ENCODE measurements around the gene NUP153.
A peak's percentile ranks its signal among the peaks of the same experiment; 100 is the strongest.
"Not testable (repeated sequence)": the region's sequence is repeated elsewhere in the genome, so short reads cannot be mapped to it uniquely, and the experiment has no call there.

NUP153 gene

DNA sequence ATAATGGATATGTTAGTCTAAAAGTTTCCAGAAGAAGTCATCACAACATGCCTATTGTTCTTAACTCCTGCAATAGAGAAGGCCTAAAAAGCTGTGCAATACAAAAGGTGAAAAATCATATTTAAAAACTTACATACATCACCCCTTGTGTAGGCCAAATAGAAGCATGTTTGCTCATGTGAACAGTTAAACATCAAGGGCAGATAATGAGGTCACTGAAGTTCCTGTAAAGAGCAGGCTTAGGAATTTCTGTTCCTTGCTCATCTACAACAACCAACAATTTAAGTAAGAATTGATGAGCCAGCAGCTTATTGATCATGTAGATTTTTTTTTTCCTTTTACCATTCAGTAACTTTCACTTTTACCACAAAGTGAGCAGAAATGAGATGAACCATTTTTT lies 7.5 kb upstream of the NUP153 start:
- no peak for DNase-seq (ENCODE audit: low read depth in 2 of 2)

DNA sequence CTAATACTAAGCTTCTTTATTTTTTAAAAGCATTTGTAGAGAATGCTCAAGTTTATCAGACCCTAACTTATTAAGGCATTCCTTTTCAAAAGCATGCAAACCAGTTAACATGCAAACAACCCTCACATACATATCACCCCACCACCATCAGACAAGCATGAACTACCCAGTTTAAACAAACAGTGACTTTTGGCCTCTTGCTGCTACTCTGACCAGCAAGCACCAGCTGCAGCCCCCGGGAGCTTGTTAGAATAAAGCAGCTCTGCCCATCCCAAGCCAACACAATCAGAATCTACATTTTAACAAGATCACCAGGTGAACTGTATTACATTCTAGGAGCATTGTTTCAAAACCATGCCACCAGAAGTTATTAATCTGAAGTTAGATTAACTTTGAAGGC lies 5.9 kb upstream of the NUP153 start:
- DNase-seq (ENCODE audit: low read depth in 2 of 2) = no peak

DNA sequence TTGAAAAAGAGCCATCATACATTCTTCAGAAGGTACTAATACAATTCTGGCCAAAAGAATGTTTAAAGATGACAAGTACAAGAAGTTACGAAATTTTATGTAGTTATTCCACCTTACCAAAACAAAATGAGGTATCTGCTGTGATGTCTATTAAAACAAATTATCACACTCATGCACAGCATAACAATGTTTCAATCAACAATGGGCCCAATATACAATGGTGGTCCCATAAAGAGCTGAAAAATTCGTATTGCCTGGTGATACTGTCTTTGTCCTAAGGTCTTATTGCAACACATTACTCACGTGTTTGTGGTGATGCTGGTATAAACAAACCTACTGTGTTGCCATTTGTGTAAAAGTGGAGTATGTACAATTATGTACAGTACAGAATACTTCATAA lies 3.6 kb upstream of the NUP153 start:
- no peak for DNase-seq (ENCODE audit: low read depth in 2 of 2)

DNA sequence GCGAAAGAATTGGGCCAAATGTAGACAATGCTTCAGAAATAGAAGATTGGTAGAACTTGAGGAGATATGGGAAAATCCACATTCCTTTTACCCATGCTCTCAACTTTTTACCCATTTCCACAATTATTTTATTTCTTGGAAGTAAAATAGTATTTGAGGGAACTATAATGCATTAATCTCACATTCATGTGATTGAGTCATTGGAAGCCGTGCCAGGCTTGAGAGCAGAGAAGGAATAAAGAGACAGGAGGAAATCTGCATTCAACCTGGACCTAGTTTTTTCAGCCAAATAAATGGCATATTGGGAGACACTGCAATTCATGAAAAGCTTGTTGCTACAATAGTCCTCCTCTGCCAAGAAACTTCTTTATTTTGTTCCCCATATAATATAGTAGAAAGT lies 2.8 kb upstream of the NUP153 start:
- no peak for DNase-seq (ENCODE audit: low read depth in 2 of 2)

DNA sequence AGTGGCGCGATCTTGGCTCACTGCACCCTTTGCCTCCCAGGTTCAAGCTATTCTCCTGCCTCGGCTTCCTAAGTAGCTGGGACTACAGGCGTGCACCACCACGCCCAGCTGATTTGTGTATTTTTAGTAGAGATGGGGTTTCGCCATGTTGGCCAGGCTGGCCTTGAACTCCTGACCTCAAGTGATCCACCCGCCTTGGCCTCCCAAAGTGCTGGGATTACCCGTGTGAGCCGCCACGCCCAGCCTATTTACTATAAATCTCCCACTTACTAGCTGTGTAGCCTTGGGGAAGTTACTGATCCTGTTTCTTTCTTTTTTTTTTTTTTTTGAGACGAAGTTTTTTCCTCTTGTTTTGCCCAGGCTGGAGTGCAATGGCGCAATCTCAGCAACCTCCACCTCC lies 1.3 kb upstream of the NUP153 start:
- not testable (repeated sequence) for DNase-seq (ENCODE audit: low read depth in 2 of 2)

DNA sequence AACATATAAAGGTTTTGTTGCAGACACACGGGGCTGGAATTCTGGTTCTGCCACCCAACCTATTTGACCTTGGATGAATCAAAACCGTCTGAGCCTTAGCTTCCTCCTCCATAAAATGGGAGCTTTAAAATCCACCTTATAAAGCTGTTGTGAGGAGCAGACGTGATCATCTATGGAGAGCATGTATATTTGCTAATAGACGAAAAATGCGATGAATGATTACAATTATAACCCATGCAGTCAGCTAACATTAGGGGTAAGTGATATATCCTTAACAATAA lies 586 bp upstream of the NUP153 start:
- no peak for DNase-seq (ENCODE audit: low read depth in 2 of 2)

DNA sequence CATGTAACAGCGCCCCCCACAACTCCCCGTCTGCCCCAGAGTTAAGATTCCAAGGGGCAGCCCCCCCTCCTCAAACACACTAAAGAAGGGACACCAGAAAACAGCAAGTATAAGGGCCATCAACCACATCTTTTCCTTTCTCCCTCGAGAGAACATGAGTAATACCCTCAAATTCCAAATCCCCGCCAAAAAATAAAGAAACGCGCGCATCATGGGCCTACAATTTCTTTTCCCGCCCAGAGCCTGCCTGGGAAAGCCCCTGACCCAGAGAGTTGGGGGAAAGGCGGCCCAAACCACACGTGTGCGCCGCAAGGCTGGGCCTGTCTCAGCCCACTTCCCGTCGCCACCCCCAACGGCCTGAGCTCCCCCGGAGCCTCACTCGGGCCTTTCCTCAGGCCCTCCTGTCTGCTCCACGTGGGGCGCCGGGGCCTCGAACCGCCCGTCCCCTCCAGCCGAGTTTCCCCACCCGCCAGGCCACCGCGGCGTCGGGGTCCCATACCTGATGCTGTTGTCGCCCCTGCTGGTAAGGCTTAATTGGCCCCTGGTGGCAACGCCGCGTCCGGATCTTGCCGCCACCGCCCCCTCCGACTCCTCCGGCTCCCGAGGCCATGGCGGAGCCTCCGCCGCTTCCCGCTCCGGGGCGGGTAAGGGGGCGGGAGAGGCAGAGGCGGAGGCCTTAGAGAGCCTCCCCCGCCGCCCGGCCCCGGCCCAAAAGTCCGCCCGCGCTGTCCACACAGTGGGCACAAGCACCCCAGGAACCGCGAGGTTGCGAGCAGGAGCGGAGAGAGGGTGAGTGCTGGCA lies 746 bp downstream of the NUP153 start:
- DNase-seq (ENCODE audit: low read depth in 2 of 2) = peak; percentile 87 to 88

DNA sequence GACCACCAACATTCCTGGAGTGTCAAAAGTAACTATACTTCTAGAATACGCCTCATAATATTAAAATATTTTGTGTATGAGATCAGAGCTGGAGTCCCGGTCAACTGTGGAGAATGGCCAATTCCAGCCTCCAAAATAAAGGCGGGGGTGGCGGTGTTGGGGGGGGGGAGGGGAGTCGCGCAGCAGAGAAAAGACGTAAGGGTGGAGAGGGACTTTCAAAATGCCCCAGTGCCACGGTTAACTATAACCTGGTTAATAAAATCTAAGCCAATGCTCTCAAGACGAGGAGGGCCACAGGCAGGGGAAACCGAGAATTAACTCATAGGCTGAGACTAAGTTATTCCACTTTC lies 1.3 kb downstream of the NUP153 start:
- DNase-seq (ENCODE audit: low read depth in 2 of 2) = no peak

DNA sequence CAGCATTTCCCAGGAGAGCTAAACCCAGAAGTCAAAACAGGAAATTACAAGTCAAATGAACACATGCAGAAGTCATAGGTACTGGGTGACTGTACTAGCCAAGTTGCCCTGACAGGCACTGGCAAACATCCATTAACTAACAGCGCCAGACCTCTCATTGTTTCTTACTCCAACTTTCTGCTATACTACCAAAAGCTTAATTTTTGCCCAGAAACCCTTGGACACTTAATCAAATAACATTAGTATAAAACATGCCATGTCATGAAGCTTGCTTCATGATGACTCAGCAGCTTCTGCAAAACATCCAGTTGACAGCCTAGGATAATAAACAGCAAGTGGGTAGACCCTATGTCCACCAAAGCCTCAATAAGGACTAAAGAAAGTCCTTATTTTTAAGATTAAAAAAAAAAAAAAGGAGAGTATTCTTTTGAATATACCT lies 3.5 kb downstream of the NUP153 start:
- no peak for DNase-seq (ENCODE audit: low read depth in 2 of 2)

DNA sequence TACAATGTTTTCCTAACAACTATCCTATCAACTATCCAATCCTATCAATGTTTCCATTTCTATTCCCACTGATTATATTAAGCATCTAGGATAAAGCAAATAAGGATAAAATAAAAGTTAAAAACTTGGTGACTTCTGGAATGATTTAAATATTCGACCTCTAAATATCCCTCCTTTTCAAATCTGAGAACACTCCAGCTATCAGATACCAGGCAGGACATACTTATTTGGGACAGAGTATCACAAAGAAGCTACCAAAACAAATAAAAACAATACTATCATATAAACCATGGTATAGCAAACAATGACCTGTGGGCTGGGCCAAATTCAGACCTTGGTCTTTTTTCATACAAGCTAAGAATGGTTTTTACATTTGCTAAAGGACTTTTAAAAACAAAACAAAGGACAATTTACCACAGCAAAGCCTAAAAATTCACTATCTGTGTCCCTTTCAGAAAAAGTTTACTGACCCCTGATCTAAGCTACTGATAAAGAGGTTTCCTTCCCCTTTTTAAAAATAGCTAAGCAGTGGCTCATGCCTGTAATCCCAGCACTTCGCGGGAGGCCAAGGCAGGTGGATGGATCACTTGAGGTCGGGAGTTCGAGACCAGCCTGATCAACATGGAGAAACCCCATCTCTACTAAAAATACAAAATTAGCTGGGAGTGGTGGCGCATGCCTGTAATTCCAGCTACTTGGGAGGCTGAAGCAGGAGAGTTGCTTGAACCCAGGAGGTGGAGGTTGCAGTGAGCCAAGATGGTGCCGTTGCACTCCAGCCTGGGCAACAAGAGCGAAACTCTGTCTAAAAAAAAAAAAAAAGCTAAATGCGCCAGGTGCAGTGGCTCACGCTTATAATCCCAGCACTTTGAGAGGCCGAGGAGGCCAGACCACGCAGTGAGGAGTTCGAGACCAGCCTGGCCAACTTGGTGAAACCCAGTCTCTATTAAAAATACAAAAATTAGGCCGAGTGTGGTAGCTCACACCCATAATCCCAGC lies 6.0 kb downstream of the NUP153 start:
- DNase-seq (ENCODE audit: low read depth in 2 of 2) = no peak

DNA sequence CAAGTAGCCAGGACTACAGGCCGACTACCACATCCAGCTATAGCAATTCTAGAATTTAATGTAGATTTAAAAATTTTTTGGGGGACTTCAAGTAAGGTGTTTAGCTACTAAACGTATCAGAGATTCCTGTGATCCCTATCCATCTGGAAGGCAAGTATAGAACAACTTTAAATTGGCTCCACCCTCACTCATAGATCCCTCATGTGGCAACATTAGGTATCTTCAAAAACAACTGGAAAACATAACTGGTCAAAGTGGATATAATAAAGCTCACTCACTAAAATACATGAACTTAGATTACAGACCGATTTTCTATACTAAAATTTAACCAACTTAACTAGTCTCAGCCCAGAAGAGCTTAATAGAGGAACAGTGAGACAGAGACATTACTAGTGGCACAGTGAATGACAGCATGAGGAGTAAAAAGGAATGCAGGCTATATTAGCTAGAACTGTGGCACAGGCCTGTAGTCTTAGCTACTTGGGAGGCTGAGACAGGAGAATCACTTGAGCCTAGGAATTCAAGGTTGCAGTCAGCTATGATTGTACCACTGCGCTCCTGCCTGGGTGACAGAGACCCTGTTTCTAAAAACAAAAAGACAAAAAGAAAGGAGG lies 14.7 kb downstream of the NUP153 start:
- DNase-seq (ENCODE audit: low read depth in 2 of 2) = no peak

DNA sequence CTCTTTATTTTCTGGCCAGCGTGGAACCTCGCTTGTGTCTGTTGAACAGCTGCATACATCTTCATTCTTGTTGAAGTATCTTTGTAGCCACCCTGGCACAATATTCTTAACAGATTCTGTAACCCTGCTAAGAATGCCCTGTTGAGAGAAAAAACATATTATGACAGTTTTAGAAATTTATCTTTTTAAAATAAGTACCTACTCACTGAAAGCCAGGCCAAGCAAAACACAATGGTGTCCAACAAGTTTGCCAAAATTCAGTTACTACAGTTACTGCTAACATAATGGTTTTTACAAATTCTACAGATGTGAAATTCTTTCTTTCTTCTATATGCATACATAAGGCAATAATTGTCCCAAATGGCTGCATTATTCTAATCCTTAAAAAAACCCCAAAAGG lies 18.2 kb downstream of the NUP153 start:
- no peak for DNase-seq (ENCODE audit: low read depth in 2 of 2)

DNA sequence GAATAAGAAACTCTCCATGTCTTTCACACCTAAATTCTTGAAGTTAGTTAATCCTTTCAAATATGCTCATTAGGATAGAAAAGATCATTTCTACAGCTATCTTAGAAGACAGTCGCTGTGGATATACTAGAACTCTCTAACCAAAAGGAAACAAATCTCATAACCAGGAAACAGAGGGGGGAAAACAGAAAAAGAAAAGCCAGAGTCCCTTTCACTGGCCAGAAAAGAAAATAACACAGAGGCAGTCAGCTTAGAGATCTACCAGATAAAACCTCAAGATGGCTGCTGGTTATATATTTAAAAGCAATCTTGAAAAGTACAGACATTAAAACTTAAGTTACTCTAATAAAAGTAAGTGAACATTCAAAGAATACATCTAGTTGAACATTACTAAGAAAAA lies 19.6 kb downstream of the NUP153 start:
- no peak for DNase-seq (ENCODE audit: low read depth in 2 of 2)

DNA sequence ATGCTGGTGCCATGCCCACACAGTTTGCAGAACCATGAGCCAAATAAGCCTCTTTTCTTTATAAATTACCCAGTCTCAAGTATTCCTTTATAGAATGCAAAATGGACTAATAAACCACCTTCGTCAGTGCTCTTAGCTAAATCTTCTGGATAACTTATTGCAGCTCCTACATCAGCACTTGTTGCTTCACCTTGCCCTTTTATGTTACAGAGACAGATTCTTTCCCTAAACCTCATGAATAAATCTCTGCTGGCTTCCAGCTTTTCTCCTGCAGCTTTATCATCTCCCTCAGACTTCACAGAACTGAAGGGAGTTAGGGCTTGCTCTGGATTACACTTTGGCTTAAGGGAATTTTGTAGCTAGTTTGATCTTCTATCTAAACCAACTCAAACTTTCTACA lies 22.6 kb downstream of the NUP153 start:
- no peak for DNase-seq (ENCODE audit: low read depth in 2 of 2)

DNA sequence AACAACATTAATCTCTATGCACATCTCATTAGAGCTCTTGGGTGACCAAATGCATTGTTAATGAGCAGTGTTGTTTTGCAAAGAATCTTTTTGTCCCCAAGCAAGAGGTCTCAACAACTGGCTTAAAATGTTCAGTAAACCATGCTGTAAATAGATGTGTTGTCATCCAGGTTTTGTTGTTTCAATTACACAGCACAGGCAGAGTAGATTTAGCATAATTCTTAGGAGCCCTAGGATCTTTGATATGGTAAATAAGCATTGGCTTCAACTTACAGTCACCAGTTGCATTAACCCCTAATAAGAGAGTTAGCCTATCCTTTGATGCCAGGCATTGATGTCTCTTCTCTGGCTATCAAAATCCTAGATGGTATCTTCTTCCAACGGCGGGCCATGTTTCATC lies 23.3 kb downstream of the NUP153 start:
- no peak for DNase-seq (ENCODE audit: low read depth in 2 of 2)

DNA sequence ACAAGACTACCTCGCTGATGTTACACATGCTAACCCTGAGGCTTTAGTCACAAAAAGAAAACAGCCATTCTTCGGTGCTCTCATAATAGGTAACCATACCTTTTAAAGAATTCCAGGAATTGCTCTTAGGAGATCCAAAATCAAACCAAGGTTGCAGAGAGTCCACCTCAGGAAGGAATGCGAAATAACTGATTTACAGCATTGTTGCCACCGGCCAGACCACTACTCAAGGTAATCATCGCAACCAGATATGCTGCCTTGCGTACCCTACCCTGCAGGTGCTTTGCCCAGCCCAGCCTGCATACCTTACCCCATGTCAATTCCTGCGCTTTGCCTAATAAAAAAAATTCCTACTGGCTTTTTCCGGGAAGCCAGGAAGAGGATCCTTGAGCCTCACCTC lies 27.0 kb downstream of the NUP153 start:
- no peak for DNase-seq (ENCODE audit: low read depth in 2 of 2)

DNA sequence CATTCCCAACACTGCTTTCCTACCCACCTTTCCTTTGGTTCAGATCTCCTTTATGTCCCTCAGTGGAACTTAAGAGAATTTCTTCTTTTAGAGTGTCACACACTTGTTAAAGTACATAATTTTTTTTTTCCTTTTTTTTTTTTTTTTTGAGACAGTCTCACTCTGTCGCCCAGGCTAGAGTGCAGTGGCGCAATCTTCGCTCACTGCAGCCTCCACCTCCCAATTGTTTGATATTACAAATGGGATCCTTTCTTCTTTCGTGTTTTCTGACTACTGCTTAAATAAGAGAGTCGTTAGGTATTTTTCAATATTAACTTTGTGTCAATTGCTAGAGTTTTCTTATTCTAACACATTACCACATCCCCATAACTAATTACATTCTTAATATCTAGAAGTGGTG lies 29.1 kb downstream of the NUP153 start:
- DNase-seq (ENCODE audit: low read depth in 2 of 2) = no peak

DNA sequence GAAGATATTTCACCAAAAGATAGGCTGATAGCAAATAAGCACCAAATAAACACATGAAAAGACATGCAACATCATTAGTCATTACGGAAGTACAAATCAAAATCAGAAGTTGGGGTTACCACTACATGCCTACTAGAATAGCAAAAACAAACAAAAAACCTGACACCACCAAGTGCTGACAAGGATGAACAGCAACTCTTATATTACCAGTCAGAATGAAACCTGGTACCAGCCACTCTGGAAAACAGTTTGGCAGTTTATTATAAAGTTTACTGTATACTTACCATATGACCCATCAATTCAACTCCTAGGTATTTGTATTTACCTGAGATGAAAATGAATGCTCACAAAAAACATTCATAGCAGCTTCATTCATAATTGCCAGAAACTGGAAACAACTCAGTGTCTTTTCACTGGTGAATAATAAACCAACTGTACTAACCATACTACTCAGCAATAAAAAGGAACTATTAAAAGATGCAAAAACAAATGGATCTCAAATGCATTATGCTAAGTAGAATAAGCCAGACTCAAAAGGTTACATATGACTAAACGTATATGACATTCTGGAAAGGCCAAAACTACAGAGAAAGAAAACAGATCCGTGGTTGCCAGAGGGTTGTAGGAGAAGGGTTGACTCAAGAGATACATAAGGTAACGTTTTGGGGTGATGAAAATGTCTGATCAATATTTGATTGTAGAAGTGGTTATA lies 33.0 kb downstream of the NUP153 start:
- no peak for DNase-seq (ENCODE audit: low read depth in 2 of 2)

DNA sequence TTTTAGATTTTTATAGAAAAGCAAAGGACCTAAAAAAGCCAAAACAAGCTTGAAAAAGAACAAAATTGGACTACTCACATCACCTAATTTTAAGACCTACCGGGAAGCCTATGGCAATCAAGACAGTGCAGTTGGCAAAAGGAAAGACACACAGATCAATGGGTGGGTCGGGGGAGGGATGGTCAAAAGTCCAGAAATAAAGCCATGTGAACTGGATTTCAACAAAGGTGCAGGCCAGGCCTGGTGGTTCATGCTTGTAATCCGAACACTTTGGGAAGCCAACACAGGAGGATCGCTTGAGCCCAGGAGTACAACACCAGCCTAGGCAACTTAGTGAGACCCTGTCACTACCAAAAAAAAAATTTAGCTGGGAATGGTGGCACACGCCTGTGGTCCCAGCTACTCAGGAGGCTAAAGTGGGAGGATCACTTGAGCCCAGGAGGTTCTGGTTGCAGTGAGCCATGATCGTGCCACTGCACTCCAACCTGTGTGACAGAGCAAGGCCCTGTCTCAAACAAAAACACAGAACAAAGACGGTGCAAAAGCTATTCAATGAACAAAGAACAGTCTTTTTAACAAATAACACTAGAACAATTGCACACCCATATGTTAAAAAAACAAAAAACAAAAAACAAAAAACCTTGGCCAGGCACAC lies 34.5 kb downstream of the NUP153 start:
- no peak for DNase-seq (ENCODE audit: low read depth in 2 of 2)

DNA sequence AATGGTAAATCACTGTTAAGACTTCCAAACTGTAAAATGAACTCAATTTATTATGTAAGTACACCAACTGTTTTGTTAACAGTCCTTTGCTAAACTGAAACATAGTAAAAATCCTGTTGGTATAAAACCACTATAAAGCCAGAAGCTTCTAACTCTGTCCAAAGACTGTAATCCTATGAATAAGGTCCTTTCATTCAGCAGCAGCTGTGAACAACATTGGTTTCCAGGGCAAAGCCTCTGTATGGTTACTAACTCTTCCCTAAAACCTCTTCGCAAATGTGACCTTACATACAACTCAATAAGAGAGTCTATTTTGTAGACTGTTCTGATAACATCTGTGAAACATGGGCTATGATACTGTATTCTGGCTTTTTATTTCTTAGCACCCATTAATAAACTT lies 40.1 kb downstream of the NUP153 start:
- DNase-seq (ENCODE audit: low read depth in 2 of 2) = no peak

DNA sequence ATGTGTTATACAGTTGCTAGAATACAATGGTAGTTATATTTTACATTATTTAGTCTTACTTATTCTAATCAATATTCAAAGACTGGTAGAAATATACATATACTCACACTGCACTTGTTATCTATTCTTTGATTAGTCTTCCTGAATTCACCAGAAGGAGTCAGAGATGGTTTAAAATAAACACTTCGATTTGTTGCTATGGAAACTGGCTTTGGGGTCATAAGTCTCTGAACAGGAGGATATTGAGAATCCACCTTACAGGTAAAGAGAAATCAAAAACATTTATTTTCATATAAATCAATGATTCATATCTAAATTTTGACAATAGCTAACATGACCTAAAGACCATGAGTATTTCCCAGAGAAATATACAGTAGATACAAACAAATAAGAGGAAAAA lies 41.6 kb downstream of the NUP153 start:
- no peak for DNase-seq (ENCODE audit: low read depth in 2 of 2)

DNA sequence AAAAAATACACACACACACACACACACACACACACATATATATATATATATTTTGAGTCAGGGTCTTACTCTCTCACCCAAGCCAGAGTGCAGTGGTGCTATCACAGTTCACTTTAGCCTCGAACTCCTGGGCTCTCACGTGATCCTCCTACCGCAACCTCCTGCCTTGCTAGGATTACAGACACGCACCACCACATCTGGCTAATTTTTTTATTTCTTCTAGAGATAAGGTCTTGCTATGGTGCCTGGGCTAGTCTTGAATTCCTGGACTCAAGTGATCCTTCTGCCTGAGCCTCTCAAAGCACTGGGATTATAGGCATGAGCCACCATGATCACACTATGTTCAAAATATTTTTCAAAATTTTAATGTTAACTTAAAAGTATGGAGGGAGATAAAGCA lies 43.5 kb downstream of the NUP153 start:
- DNase-seq (ENCODE audit: low read depth in 2 of 2) = no peak

Data from stimulated activated CD8-positive, alpha-beta memory T cell treated with anti-CD3 and anti-CD28 coated beads, Interleukin-15, amount 100 ng/mL, for 48 hours (primary cell).